HG03354 (cell line): ENCODE data around the gene SLC44A1.
"Not testable (repeated sequence)": the region's sequence is repeated elsewhere in the genome, so short reads cannot be mapped to it uniquely, and the experiment has no call there.

Experiments used
- ATAC-seq: cut with Tn5 transposase; IDR thresholded peaks from one replicate; pipeline ENCODE4 v1.9.1; 2021; ENCODE audit warnings: mild to moderate bottlenecking; ENCODE audit not compliant: unreplicated experiment, poor library complexity, severe bottlenecking

Gene SLC44A1

GRCh38 chr9:105241356-105242043 lies 3.0 kb upstream of the SLC44A1 start:
- no peak for ATAC-seq

- ATAC-seq: no peak
Observed at GRCh38 chr9:105242062-105242461, 2.4 kb upstream of the SLC44A1 start.

DNA sequence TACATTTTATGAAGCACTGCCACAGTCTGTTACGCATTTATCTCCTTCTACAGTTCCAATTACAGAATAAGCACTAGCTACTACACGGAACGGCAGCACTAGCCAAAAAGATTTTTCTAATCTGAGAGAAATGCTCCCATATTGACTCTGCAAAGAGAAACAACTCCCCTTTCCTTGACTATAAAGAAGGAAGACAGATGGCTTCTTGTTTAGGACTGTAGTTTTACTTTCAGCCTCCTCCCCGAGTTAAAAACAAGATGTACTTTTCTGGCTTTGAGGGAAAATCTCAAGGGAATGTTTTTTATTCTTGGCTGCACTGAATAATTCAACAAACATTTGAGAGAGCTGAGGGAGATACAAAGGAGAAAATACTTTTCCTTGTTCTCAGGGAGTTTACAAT lies 1.9 kb upstream of the SLC44A1 start:
- ATAC-seq: no peak

DNA sequence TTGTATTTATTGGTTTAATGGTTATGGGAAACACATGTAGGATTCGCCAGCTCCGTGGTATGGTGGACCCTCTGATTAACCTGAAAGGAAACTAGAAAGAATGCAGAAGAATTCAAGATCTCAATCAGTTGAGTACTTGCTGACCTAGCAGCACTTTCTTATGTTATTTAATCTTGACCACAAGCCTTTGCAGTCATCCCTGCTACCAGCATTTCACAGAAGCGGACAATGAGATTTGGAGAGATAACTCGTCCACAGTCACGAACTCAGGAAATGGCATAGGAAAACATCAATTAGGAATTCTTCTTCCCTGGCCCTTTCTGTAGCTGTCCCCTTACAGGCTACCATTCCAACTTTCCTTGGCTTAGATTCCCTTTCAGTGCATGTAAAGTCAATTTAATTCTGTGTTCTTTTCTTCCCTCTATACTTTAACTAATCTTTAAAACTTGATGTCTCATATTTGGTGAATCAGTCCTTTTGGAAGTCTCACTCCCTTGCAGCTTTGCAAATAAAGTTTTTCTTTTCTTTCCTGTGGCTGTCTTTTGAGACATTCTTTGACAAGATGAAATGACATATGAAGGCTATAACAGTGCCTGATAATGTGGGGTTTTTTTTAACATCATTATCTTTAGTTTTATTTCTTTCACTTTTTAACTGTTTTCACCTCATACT lies 1.3 kb upstream of the SLC44A1 start:
- no peak for ATAC-seq

DNA sequence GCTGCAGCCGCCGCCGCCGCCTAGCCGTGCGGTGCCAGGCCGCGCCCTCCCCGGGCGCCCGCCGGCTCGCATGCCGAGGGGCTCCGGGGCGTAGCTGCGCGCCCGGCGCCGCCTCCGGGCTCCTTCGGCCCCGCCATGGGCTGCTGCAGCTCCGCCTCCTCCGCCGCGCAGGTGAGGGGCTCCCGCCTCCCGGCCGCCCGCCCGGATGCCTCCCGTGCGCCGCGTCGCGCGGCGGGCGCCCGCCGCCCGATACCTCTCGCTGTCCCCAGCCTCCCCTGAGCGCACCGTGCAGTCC lies 230 bp downstream of the SLC44A1 start:
- ATAC-seq: peak; percentile 70

GRCh38 chr9:105245029-105245890 lies 809 bp downstream of the SLC44A1 start:
- ATAC-seq: peak; percentile 25

- ATAC-seq: no peak
Observed at GRCh38 chr9:105245891-105246161, 1.4 kb downstream of the SLC44A1 start.

DNA sequence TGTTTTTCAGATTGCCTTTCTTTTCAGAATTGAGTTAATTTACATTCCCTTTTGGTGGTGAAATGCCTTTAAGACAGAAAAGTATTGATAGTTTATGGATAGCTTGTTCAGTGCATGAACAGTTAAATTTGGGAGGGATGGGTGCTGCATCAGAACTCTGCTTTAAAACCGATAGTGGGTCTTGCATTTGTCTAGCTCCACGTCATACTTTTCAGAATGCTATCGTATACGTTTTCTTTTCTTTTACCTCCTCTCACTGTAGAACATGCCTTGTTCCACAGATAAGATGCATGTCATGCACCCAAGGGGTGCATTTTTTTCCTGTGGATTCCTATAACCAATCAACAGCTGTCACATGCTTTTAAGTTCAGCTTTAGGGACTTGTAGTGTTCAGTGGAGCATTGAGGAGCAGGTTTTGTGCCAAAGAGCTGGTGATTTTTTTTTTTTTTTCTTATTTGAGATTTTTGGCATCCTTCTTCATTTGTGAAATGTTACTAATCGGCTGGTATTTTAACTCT lies 2.3 kb downstream of the SLC44A1 start:
- ATAC-seq: no peak

DNA sequence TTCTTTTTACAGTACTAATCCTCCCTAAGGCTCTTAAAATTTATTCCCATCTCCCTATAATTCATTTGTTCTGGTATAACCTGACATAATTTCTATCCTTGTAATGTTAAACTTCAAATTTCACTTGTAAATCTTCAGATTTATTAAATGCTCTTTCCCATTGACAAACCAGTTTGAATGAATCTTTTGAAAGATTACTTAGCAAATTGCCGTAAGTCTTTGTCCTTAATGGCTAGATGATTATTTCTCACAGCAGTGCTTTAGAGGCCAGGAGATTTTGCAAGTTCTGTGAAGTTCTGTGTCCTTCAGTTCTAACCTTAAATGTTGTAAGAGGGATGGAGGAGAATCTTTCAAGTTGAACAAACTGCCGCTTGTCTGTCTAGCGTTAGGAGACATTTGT lies 4.2 kb downstream of the SLC44A1 start:
- no peak for ATAC-seq

DNA sequence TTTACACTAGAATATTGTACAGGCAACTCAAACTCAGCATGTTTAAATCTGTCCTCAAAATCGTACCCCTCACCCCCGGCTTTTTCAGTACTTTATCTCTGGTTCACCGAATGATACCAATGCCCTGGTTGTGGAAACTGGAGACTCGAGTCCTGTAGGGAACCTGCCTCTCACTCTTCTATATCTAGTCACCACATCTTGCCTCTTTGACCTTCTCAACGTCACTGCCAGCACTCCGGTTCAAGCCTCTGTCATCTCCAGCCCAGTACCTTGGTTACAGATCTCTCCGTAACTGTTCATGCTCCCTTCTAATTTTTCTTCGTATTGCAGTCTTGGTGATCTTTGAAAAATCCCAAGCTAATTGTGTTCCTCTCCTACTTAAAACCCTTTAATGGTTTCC lies 6.7 kb downstream of the SLC44A1 start:
- no peak for ATAC-seq

- no peak for ATAC-seq
Observed at GRCh38 chr9:105251733-105252404, 7.4 kb downstream of the SLC44A1 start.

DNA sequence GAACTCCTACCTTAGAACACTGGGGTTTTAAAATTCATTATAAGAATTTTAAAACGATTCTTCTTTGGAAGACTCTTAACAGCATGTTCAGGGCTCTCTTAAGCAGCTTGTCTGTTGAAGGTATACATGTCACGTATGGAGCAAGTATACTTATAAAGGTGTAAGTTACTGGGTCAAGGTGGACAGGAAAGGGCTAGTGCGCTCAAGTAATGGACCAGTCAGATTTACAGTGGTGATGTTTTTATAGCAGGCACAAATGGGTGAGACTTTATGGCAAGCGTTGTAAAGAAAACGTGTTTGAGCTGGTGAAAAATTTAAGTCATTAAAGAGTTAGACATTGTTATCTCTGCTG lies 7.9 kb downstream of the SLC44A1 start:
- ATAC-seq: no peak

DNA sequence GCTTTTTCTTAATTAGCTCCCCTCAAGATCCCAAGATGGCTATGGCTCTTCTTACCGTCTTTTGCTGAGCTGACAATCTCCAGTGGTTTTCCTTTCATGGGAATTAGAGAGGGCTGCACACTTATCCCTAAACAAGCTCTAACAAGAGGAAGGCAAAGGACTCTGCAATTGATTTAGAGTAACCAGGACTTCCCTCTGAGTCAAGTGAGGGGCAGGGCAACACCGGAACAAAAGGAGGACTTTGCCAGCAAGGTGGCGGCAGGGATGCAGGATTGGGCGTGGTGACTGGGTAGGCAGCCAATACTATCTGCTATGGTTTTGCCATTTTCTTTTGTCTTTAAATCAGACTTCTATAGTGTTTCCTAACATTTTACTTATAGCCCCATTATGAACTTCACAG lies 9.8 kb downstream of the SLC44A1 start:
- ATAC-seq: no peak

- ATAC-seq: no peak
Observed at GRCh38 chr9:105255421-105255820, 11.0 kb downstream of the SLC44A1 start.

DNA sequence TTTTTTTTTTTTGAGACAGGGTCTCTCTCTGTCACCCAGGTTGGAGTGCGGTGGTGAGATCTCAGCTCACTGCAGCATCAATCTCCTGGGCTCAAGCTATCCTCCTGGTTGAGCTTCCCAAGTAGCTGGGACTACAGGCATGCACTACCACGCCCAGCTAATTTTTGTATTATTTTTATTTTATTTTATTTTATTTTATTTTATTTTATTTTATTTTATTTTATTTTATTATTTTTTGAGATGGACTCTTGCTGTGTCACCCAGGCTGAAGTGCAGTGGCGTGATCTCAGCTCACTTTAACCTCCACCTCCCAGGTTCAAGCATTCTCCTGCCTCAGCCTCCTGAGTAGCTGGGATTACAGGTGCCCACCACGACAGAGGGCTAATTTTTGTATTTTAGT lies 12.1 kb downstream of the SLC44A1 start:
- ATAC-seq: not testable (repeated sequence)

- no peak for ATAC-seq
Observed at GRCh38 chr9:105257809-105258208, 13.4 kb downstream of the SLC44A1 start.

- no peak for ATAC-seq
Observed at GRCh38 chr9:105258225-105258737, 13.8 kb downstream of the SLC44A1 start.

- ATAC-seq: peak; percentile 2
Observed at GRCh38 chr9:105259274-105259673, 14.8 kb downstream of the SLC44A1 start.

DNA sequence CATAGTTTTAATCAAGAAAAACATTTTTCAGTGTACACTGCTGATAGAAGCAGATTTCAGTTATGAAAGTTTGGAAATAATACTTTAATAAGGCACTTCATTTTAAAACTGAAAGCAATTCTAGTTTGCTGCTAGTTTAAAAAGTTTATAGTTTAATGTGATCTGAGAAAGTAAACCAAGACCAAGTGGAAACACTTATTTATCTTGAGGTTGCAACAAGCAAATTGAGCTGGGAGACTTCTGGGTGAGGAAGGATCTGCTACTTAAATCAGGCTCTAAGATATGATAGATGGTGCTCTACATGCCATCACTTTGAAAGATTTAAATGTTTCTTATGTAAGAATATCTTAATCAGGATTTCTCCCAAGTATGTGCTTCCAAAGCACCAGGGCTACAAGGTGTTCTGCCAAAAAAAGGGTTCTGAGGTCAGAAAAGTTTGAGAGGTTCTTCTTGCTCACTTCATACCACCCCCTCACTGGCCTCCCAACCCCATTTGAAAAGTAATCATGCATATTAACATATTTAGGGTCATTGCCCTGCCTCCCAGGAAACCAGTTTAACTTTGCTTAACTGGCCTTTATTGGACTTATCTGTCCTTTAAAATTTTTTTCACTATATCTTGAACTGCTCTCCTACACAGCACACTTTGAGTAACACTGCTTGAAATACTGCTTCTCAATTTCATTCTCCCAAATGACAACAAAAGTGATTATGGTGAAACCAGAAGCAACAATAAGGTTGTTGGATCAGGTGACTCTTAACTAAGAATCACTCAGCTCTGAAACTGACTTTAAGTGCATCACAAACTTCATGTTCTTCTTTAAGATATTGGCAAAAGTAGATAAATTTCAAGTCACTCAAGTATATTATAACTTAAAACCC lies 15.5 kb downstream of the SLC44A1 start:
- peak; percentile 53 for ATAC-seq
